H1 (cell line): ENCODE measurements around the gene DUSP18. TPM values are rescaled to one million over a fixed set of nuclear protein-coding genes. Genes with fewer than 3 reads are reported as not detected.

Experiments
- CTCF ChIA-PET: fragments of 300-600 bp; sonication (Branson Sonifier 250); formaldehyde crosslinking; loops from one replicate; lab custom pipeline; 2021; ENCODE audit not compliant: partially characterized antibody; lab: Charles Lee
- POLR2A ChIA-PET: fragments of 300-600 bp; sonication (Branson Sonifier 250); formaldehyde crosslinking; loops from one replicate; lab custom pipeline; 2021; ENCODE audit warnings: inconsistent platforms; ENCODE audit not compliant: partially characterized antibody; lab: Charles Lee
- DNase-seq, 2 experiments: peaks; one replicate each; pipeline versions ENCODE4 v3.0.0 to v3.0.0-alpha.2; 2010 to 2022; ENCODE audit warnings: low spot score in 2 of 2, low read depth in 1 of 2, mixed read lengths in 1 of 2
- FAIRE-seq: peaks from 2 replicates; lab custom pipeline; 2011; peaks lifted over from hg19 to GRCh38; lab: Jason Lieb, UNC
- H2AFZ ChIP-seq: 2 replicates; pipeline ENCODE4 v1.8.1; 2012; ENCODE audit warnings: low read length, inconsistent platforms
- H2AK5ac ChIP-seq: 2 replicates; pipeline ENCODE4 v1.6.1; 2013; ENCODE audit warnings: low read depth, low read length
- H2BK120ac ChIP-seq: replicated peaks from 2 replicates; pipeline ENCODE3; 2013; ENCODE audit warnings: low read depth, low read length, inconsistent platforms
- H2BK12ac ChIP-seq: 2 replicates; pipeline ENCODE4 v1.6.1; 2013; ENCODE audit warnings: low read depth, low read length
- H2BK15ac ChIP-seq: 2 replicates; pipeline ENCODE4 v1.6.1; 2013; ENCODE audit warnings: low read length
- H2BK20ac ChIP-seq: 2 replicates; pipeline ENCODE4 v1.6.1; 2013; ENCODE audit warnings: low read length
- H2BK5ac ChIP-seq: 2 replicates; pipeline ENCODE4 v1.6.1; 2013; ENCODE audit warnings: low read depth, low read length
- H3K14ac ChIP-seq: 2 replicates; pipeline ENCODE4 v1.6.1; 2013; ENCODE audit warnings: inconsistent platforms; ENCODE audit not compliant: insufficient read length
- H3K18ac ChIP-seq: 2 replicates; pipeline ENCODE4 v1.6.1; 2013; ENCODE audit warnings: low read length; ENCODE audit errors: extremely low read depth
- H3K23ac ChIP-seq: 2 replicates; pipeline ENCODE4 v1.6.1; 2013; ENCODE audit warnings: inconsistent platforms; ENCODE audit not compliant: insufficient read length
- H3K23me2 ChIP-seq: 2 replicates; pipeline ENCODE4 v1.6.1; 2013; ENCODE audit warnings: low read depth, low read length
- H3K27ac ChIP-seq: 2 replicates; pipeline ENCODE4 v1.6.1; 2011; ENCODE audit warnings: low read depth, low read length, inconsistent platforms
- H3K27me3 ChIP-seq, 4 experiments: replicated peaks in 1 of 4; 1 replicate in 1 of 4; 2 replicates in 3 of 4; pipeline versions ENCODE4 v1.6.1 to v1.8.1; 2011 to 2013; ENCODE audit warnings: low read length in 3 of 4, mild to moderate bottlenecking in 3 of 4, inconsistent platforms in 2 of 4, mixed read lengths in 2 of 4, moderate library complexity in 1 of 4; ENCODE audit not compliant: control insufficient read depth in 3 of 4, insufficient read depth in 3 of 4; ENCODE audit errors: extremely low read depth in 1 of 4
- H3K36me3 ChIP-seq, 4 experiments: 2 replicates each; pipeline versions ENCODE4 v1.6.1 to v1.8.1; 2011 to 2013; ENCODE audit warnings: mild to moderate bottlenecking in 4 of 4, low read length in 3 of 4, moderate library complexity in 2 of 4, control low read depth in 1 of 4, inconsistent platforms in 1 of 4; ENCODE audit not compliant: insufficient read depth in 4 of 4, control insufficient read depth in 2 of 4
- H3K4ac ChIP-seq: replicated peaks from 2 replicates; pipeline ENCODE3; 2013; ENCODE audit warnings: low read length, low read depth, mixed read lengths, inconsistent platforms; ENCODE audit not compliant: insufficient read length
- H3K4me1 ChIP-seq, 4 experiments: replicated peaks in 1 of 4; 1 replicate in 1 of 4; 2 replicates in 3 of 4; pipeline versions ENCODE4 v1.6.1 to v1.8.1; 2011 to 2013; ENCODE audit warnings: low read length in 3 of 4, inconsistent platforms in 2 of 4, mixed read lengths in 1 of 4; ENCODE audit not compliant: insufficient read depth in 4 of 4, control insufficient read depth in 3 of 4
- H3K4me2 ChIP-seq, 2 experiments: 2 replicates each; pipeline versions ENCODE4 v1.6.1 to v1.8.1; 2011 to 2013; ENCODE audit warnings: low read depth in 2 of 2, low read length in 2 of 2, control low read depth in 1 of 2, inconsistent platforms in 1 of 2, mild to moderate bottlenecking in 1 of 2; ENCODE audit not compliant: insufficient read depth in 1 of 2
- H3K4me3 ChIP-seq, 4 experiments: fragments of 200-600, 300-600 bp in 1 of 4; sonication (generic), shearing (Covaris generic), sonication (Bioruptor Twin) in 1 of 4; 2 replicates each; pipeline versions ENCODE4 v1.5.1 to v1.8.1; 2011 to 2016; ENCODE audit warnings: low read length in 4 of 4, low read depth in 3 of 4, control low read depth in 2 of 4, inconsistent platforms in 2 of 4, mild to moderate bottlenecking in 2 of 4, mixed read lengths in 1 of 4, moderate library complexity in 1 of 4; ENCODE audit not compliant: insufficient read depth in 2 of 4; ENCODE audit errors: extremely low read depth in 1 of 4
- H3K56ac ChIP-seq: replicated peaks from 2 replicates; pipeline ENCODE3; 2013; ENCODE audit warnings: low read depth, mild to moderate bottlenecking, mixed read lengths, low read length, inconsistent platforms; ENCODE audit not compliant: insufficient read length
- H3K79me1 ChIP-seq: 2 replicates; pipeline ENCODE4 v1.6.1; 2013; ENCODE audit warnings: low read depth, low read length, control low read depth
- H3K79me2 ChIP-seq, 2 experiments: 2 replicates each; pipeline versions ENCODE4 v1.6.1 to v1.8.1; 2012 to 2013; ENCODE audit warnings: low read length in 2 of 2, mild to moderate bottlenecking in 2 of 2, inconsistent platforms in 1 of 2; ENCODE audit not compliant: insufficient read depth in 2 of 2, control insufficient read depth in 1 of 2
- H3K9ac ChIP-seq, 4 experiments: replicated peaks in 1 of 4; 1 replicate in 1 of 4; 2 replicates in 3 of 4; pipeline versions ENCODE4 v1.6.1 to v1.8.1; 2011 to 2013; ENCODE audit warnings: low read depth in 3 of 4, low read length in 3 of 4, control low read depth in 2 of 4, mild to moderate bottlenecking in 2 of 4, moderate library complexity in 2 of 4, inconsistent platforms in 1 of 4; ENCODE audit errors: extremely low read depth in 1 of 4
- H3K9me3 ChIP-seq, 2 experiments: 2 replicates each; pipeline versions ENCODE4 v1.6.1 to v1.8.1; 2012 to 2013; ENCODE audit warnings: mild to moderate bottlenecking in 2 of 2, moderate library complexity in 2 of 2, control low read depth in 1 of 2, inconsistent platforms in 1 of 2, low read depth in 1 of 2, low read length in 1 of 2, mixed read lengths in 1 of 2; ENCODE audit not compliant: insufficient read depth in 2 of 2
- H4K20me1 ChIP-seq, 2 experiments: replicated peaks in 1 of 2; 2 replicates each; pipeline versions ENCODE3 to v1.8.1; 2011 to 2013; ENCODE audit warnings: inconsistent platforms in 2 of 2, low read length in 2 of 2, mild to moderate bottlenecking in 1 of 2; ENCODE audit not compliant: insufficient read depth in 2 of 2, control insufficient read depth in 1 of 2
- H4K5ac ChIP-seq: 2 replicates; pipeline ENCODE4 v1.6.1; 2013; ENCODE audit warnings: low read length, low read depth, mixed read lengths, inconsistent platforms; ENCODE audit not compliant: insufficient read length
- H4K8ac ChIP-seq: 2 replicates; pipeline ENCODE4 v1.8.0; 2013; ENCODE audit warnings: mild to moderate bottlenecking, moderate library complexity, low read length, inconsistent platforms; ENCODE audit not compliant: insufficient read depth; ENCODE audit errors: extremely low read depth
- H4K91ac ChIP-seq: replicated peaks from 2 replicates; pipeline ENCODE3; 2013; ENCODE audit warnings: low read length, mixed read lengths, inconsistent platforms; ENCODE audit not compliant: insufficient read length
- CEBPB ChIP-seq: IDR thresholded peaks from 2 replicates; pipeline ENCODE4 v1.6.1; 2012; ENCODE audit warnings: low read depth, low read length
- CREB1 ChIP-seq: IDR thresholded peaks from 2 replicates; pipeline ENCODE4 v1.6.1; 2012; ENCODE audit warnings: inconsistent platforms
- GTF2F1 ChIP-seq: IDR thresholded peaks from 2 replicates; pipeline ENCODE4 v1.6.1; 2012; ENCODE audit warnings: low read depth, low read length, improper control_type of control experiment, borderline replicate concordance
- HDAC2 ChIP-seq, 2 experiments: fragments of 300-600 bp in 1 of 2; sonication (generic) in 1 of 2; IDR thresholded peaks; 2 replicates each; pipeline ENCODE4 v1.6.1; 2011 to 2012; ENCODE audit warnings: low read depth in 2 of 2, low read length in 2 of 2, mild to moderate bottlenecking in 2 of 2, moderate library complexity in 2 of 2, borderline replicate concordance in 1 of 2, inconsistent platforms in 1 of 2
- JUN ChIP-seq: IDR thresholded peaks from 2 replicates; pipeline ENCODE4 v1.6.1; 2011; ENCODE audit warnings: low read depth, mild to moderate bottlenecking, improper control_type of control experiment, low read length
- MAFK ChIP-seq: IDR thresholded peaks from 2 replicates; pipeline ENCODE4 v1.6.1; 2012; ENCODE audit warnings: low read depth, mild to moderate bottlenecking, improper control_type of control experiment, low read length
- YY1 ChIP-seq: IDR thresholded peaks from 2 replicates; pipeline ENCODE4 v1.6.1; 2011; ENCODE audit warnings: low read depth, mild to moderate bottlenecking, low read length
- WGBS, 2 experiments: shearing (Covaris generic) in 1 of 2; methylation state at CpG; one replicate each; pipeline versions ENCODE4 v1.1.6 to v1.1.7; 2013 to 2015; ENCODE audit warnings: low lambda C conversion rate in 2 of 2, mixed read lengths in 2 of 2, inconsistent platforms in 1 of 2, low coverage in 1 of 2, missing lambda C conversion rate in 1 of 2; ENCODE audit not compliant: insufficient replicate concordance in 2 of 2, insufficient coverage in 1 of 2, insufficient read length in 1 of 2; ENCODE audit errors: extremely low coverage in 1 of 2, missing lambda C conversion rate in 1 of 2; 5-methylcytosine and 5-hydroxymethylcytosine counted together
- polyA plus RNA-seq, 7 experiments: library from polyadenylated mRNA; depleted of rRNA in 3 of 7; stranded (reverse) in 5 of 7; unstranded in 2 of 7; fragments of >200 nt in 5 of 7; fragments of 200-250 nt in 2 of 7; gene quantifications; 1 replicate in 5 of 7; 2 replicates in 1 of 7; 4 replicates in 1 of 7; pipeline versions ENCODE4 v1.2.1 to v1.2.3, GENCODE V29; 2011 to 2013; ENCODE audit warnings: missing spikeins in 2 of 7, mixed read lengths in 2 of 7
- total RNA-seq: library from RNA; stranded (reverse); fragmentation: NEBNext Ultra II Directional; extraction: Animal tissue kit (Norgen Biotek cat#: 25700); gene quantifications from 2 replicates; pipeline ENCODE4 v1.2.1, GENCODE V29; 2021
- TF ChIP-seq, protein P1 (sequence below): IDR thresholded peaks from 2 replicates; pipeline ENCODE4 v1.6.1; 2012; ENCODE audit warnings: inconsistent platforms

Gene DUSP18
- total and polyA plus RNA-seq, 2 of the 8 experiments (the other 6 are each of a cell fraction or from before 2014, with no cell fraction given), result 2.6 to 7.3 TPM

DNA sequence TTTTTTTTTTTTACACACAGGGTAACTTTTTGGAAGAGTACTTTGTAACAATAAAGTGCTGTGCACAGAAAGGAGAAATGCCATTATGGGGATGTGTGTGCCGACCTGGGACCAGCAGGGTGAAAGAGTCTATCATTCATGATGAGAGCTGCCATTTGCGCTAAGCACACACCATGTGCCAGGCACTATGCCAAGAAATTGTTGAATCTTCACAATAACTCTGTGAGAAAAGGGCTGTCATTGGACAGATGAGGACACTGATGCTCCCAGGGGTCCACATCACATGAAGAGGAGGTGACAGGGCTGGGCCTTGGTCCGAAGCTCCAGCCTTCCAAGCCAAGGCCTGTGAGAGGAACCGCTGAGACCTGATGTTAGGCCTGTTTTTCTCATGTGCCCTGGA, 5.6 kb downstream of the DUSP18 start:
- Histone ChIP-seq H2AFZ (no peak overlapping the region), H3K14ac (no peak overlapping the region), H3K9ac (no peak overlapping the region), H2BK5ac (no peak overlapping the region), H3K27ac (no peak overlapping the region), H3K18ac (no peak overlapping the region), H3K79me2 (no peaks in the 10 kb centered on the region), H3K4me2 (no peak overlapping the region), H3K4me3 (no peak overlapping the region), H2BK12ac (no peak overlapping the region), H3K4ac (no peak overlapping the region), H2BK20ac (no peak overlapping the region), H3K27me3 (no peaks in the 10 kb centered on the region), H3K4me1 (peaks cover 0 to 2% (median 0%) of the 10 kb centered on the region in 4 experiments; a peak in 2 of 7 replicates), H4K20me1 (no peaks in the 10 kb centered on the region), H2AK5ac (no peak overlapping the region), H4K8ac (no peak overlapping the region), H3K79me1 (no peaks in the 10 kb centered on the region), H2BK120ac (no peak overlapping the region), H4K91ac (no peak overlapping the region), H3K9me3 (no peaks in the 10 kb centered on the region; a peak in 1 of 4 replicates), H3K56ac (no peak overlapping the region), H3K23me2 (peaks cover 5% of the 10 kb centered on the region; the same call in 1 of the 2 replicates), H2BK15ac (no peak overlapping the region), H4K5ac (no peak overlapping the region), H3K23ac (no peak overlapping the region), H3K36me3 (no peaks in the 10 kb centered on the region)
- FAIRE-seq (no peak), DNase-seq (no peak)
- CTCF ChIA-PET, result interaction anchor here (0.6 to 1.2 kb wide), 5 partner anchors 10 to 56 kb away, joined by 3 to 5 read pairs (median 3); no protein-coding TSS in a partner anchor
- POLR2A ChIA-PET, result interaction anchor here (0.7 kb wide), 1 partner anchor 279 kb away, joined by 3 read pairs; no protein-coding TSS in a partner anchor
- WGBS, 2 experiments, result 97% methylated on average over 4 of the region's 4 CpGs; no CpG with 5 or more reads in 1 of the 2 experiments
- TF ChIP-seq JUN (no peak), YY1 (no peak), MAFK (no peak), HDAC2 (IDR thresholded peaks at IDR 0.05; ENCODE audit: borderline replicate concordance in 1 of 2, low read depth in 2 of 2, low read length in 2 of 2) (no peak), CEBPB (no peak), GTF2F1 (no peak), CREB1 (no peak)
- TF ChIP-seq, protein P1, sequence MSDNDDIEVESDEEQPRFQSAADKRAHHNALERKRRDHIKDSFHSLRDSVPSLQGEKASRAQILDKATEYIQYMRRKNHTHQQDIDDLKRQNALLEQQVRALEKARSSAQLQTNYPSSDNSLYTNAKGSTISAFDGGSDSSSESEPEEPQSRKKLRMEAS, result no peak
